ENCODE measurements around the gene NFKBIB.

DNA sequence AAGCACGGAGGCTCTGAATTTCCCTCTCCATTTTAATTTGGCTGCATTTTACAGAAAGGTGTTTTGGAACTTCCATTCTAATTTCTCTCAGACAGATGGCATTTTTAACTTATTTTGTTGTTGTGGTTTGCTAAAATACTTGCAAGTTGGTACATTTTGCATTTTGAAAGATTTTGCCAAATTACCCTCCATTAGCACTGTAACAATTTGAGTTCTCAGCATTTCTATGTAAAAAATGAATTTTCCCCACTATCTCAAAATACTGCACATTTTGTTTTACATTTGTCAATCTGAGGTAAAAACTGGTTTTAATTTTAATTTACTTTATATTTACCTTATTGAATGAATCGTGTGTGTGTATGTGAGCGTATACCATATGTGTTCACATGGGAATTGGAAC, 43.0 kb upstream of the NFKBIB start:
- TF ChIP-seq GABPB1 (CRISPR knock-in tag; IDR thresholded peaks at IDR 0.05) (no peak), NR3C1 (CRISPR knock-in tag; conservative IDR thresholded peaks at IDR 0.05; ENCODE audit: low read depth) (no peak), ZNF232 (CRISPR knock-in tag; IDR thresholded peaks at IDR 0.05) (no peak), ZNF121 (CRISPR knock-in tag; IDR thresholded peaks at IDR 0.05) (no peak), USF2 (CRISPR knock-in tag; IDR thresholded peaks at IDR 0.05) (no peak), ZBTB21 (CRISPR knock-in tag; IDR thresholded peaks at IDR 0.05; ENCODE audit: borderline replicate concordance) (no peak), IRF2 (CRISPR knock-in tag; IDR thresholded peaks at IDR 0.05; ENCODE audit: borderline replicate concordance, low read depth) (no peak), NFATC4 (CRISPR knock-in tag; IDR thresholded peaks at IDR 0.05) (no peak), TEAD1 (CRISPR knock-in tag; IDR thresholded peaks at IDR 0.05) (no peak), ESRRA (CRISPR knock-in tag; IDR thresholded peaks at IDR 0.05; ENCODE audit: borderline replicate concordance) (no peak), MXD4 (CRISPR knock-in tag; IDR thresholded peaks at IDR 0.05; ENCODE audit: borderline replicate concordance) (no peak), ZNF416 (CRISPR knock-in tag; IDR thresholded peaks at IDR 0.05) (no peak)
- TF ChIP-seq, protein P1, sequence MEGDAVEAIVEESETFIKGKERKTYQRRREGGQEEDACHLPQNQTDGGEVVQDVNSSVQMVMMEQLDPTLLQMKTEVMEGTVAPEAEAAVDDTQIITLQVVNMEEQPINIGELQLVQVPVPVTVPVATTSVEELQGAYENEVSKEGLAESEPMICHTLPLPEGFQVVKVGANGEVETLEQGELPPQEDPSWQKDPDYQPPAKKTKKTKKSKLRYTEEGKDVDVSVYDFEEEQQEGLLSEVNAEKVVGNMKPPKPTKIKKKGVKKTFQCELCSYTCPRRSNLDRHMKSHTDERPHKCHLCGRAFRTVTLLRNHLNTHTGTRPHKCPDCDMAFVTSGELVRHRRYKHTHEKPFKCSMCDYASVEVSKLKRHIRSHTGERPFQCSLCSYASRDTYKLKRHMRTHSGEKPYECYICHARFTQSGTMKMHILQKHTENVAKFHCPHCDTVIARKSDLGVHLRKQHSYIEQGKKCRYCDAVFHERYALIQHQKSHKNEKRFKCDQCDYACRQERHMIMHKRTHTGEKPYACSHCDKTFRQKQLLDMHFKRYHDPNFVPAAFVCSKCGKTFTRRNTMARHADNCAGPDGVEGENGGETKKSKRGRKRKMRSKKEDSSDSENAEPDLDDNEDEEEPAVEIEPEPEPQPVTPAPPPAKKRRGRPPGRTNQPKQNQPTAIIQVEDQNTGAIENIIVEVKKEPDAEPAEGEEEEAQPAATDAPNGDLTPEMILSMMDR (IDR thresholded peaks at IDR 0.05): no peak
- TF ChIP-seq, protein P2, sequence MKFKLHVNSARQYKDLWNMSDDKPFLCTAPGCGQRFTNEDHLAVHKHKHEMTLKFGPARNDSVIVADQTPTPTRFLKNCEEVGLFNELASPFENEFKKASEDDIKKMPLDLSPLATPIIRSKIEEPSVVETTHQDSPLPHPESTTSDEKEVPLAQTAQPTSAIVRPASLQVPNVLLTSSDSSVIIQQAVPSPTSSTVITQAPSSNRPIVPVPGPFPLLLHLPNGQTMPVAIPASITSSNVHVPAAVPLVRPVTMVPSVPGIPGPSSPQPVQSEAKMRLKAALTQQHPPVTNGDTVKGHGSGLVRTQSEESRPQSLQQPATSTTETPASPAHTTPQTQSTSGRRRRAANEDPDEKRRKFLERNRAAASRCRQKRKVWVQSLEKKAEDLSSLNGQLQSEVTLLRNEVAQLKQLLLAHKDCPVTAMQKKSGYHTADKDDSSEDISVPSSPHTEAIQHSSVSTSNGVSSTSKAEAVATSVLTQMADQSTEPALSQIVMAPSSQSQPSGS (CRISPR knock-in tag; IDR thresholded peaks at IDR 0.05; ENCODE audit: borderline replicate concordance, low read depth): no peak

All from WTC11 (cell line).